ENCODE data around the gene TMEM158. TPM values are rescaled to one million over a fixed set of nuclear protein-coding genes. Genes with fewer than 3 reads are reported as not detected.

Gene TMEM158
- polyA plus RNA-seq (2013, experiment 1 of 2) = 26.1 TPM
- polyA plus RNA-seq (2013, experiment 2 of 2) = 20.3 TPM

GRCh38 chr3:45226206-45226915 is at the start of gene TMEM158:
Gene TMEM158 (minus strand): TSS chr3:45226287. CDS start chr3:45226027, 260 bp downstream.
- H3K27ac ChIP-seq (ENCODE audit: low read depth, low read length, severe bottlenecking) = no peak within 1 kb of the TSS
- WGBS, 2 experiments (ENCODE audit: insufficient coverage in 2 of 2) = 2 to 5% methylated on average over 24 to 57 of the region's 63 CpGs

GRCh38 chr3:45275006-45275704 is 49.1 kb upstream of the TMEM158 start:
- Histone ChIP-seq H3K36me3 (ENCODE audit: control insufficient read depth, insufficient read depth, low read length) (no peaks in the 10 kb centered on the region), H3K27ac (ENCODE audit: low read depth, low read length, severe bottlenecking) (no peak overlapping the region), H3K4me3 (ENCODE audit: extremely low read depth, insufficient read depth, low read length, poor library complexity, severe bottlenecking) (no peak overlapping the region), H3K9me3 (ENCODE audit: control insufficient read depth, low read length) (peaks cover 20% of the 10 kb centered on the region), H3K4me1 (ENCODE audit: control insufficient read depth, insufficient read depth, low read length, poor library complexity, severe bottlenecking) (peaks cover 9% of the 10 kb centered on the region)
- WGBS, 2 experiments (ENCODE audit: insufficient coverage in 2 of 2) = 21 to 34% methylated on average over 2 to 3 of the region's 5 CpGs

More at GRCh38 chr3:45226206-45226915, at the start of gene TMEM158:
- Histone ChIP-seq H3K36me3 (ENCODE audit: control insufficient read depth, insufficient read depth, low read length) (no peaks in the 10 kb centered on the region), H3K4me3 (ENCODE audit: extremely low read depth, insufficient read depth, low read length, poor library complexity, severe bottlenecking) (peak within 1 kb of the TSS; percentile 64), H3K4me1 (ENCODE audit: control insufficient read depth, insufficient read depth, low read length, poor library complexity, severe bottlenecking) (peaks cover 22% of the 10 kb centered on the region), H3K9me3 (ENCODE audit: control insufficient read depth, low read length) (no peaks in the 10 kb centered on the region)

- Histone ChIP-seq H3K4me3 (ENCODE audit: extremely low read depth, insufficient read depth, low read length, poor library complexity, severe bottlenecking) (no peak overlapping the region), H3K36me3 (ENCODE audit: control insufficient read depth, insufficient read depth, low read length) (no peaks in the 10 kb centered on the region), H3K27ac (ENCODE audit: low read depth, low read length, severe bottlenecking) (no peak overlapping the region), H3K4me1 (ENCODE audit: control insufficient read depth, insufficient read depth, low read length, poor library complexity, severe bottlenecking) (peaks cover 9% of the 10 kb centered on the region), H3K9me3 (ENCODE audit: control insufficient read depth, low read length) (peaks cover 18% of the 10 kb centered on the region)
- WGBS, 2 experiments (ENCODE audit: insufficient coverage in 2 of 2) = 70 to 80% methylated on average over 3 of the region's 4 CpGs
Measured at GRCh38 chr3:45273681-45274515, 47.8 kb upstream of the TMEM158 start.

DNA sequence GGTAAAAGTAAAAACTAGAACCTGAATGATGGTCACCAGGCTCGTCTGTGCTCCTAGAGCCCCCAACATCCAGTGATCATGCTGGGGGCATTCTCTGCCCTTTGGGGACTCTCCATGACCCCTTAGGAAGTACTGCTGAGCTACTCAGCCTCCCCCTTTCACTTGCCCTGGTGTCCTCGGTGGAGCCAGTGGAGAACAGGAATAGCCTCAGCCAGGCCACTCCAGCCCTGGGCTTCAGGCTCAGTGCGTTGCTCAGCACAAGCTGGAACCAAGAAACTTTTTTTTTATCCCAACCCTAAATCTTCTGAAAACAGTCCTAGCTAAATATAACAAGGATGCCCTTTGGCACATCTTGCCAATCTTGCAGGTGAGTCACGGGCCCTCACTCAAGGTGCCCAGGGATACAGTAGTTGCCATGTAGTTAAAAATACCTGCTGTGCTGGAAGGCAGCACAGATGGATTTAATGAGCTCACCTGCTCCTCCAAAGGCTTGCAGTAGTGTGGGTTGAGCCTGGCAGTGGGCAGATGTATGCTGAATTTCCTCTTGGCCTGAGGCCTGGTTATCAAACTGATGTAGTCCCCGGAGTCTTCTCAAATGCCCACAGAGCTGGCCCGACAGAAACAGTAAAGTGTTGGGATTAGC is 46.9 kb upstream of the TMEM158 start:
- Histone ChIP-seq H3K9me3 (ENCODE audit: control insufficient read depth, low read length) (peaks cover 17% of the 10 kb centered on the region), H3K27ac (ENCODE audit: low read depth, low read length, severe bottlenecking) (no peak overlapping the region), H3K4me1 (ENCODE audit: control insufficient read depth, insufficient read depth, low read length, poor library complexity, severe bottlenecking) (peaks cover 9% of the 10 kb centered on the region), H3K36me3 (ENCODE audit: control insufficient read depth, insufficient read depth, low read length) (no peaks in the 10 kb centered on the region), H3K4me3 (ENCODE audit: extremely low read depth, insufficient read depth, low read length, poor library complexity, severe bottlenecking) (no peak overlapping the region)
- WGBS, 2 experiments (ENCODE audit: insufficient coverage in 2 of 2) = 78 to 100% methylated on average over 4 of the region's 6 CpGs

DNA sequence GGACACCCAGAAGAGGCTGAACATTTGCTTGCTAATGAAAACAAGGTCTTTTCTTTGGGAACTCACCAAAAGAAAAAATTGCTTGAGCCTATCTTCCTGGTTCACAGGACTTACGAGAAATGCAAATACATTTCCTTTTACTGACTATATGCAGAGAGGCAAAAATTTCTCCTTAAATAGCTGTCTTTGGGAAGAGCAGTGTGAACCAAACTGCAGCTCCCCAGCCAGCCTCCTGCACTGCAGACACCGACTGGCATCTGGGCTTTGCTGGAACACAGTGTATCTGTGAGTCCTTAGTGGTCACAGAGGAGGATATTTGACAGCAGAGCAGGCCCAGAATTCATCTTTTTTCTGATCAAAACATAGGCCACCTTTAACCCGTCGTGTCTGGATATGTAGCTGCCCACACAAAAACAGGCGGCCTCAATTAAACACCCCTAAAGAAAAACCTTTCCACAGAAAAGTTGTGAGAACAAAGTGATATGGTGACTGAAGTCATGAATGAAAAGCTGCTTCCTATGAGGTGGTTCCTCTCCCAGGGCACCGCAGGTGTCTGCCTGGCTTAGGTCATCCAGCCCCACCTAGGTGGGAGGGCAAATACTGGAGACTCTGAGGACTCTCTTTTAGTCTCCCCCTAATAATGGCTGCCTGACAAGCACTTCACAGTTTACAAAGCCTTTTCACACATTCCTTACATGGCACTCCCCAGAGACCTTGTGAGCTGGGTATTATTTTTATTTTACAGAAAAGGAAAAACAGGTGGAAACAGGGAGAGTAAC is 46.1 kb upstream of the TMEM158 start:
- peaks cover 10% of the 10 kb centered on the region for H3K9me3 ChIP-seq (ENCODE audit: control insufficient read depth, low read length)
- peaks cover 9% of the 10 kb centered on the region for H3K4me1 ChIP-seq (ENCODE audit: control insufficient read depth, insufficient read depth, low read length, poor library complexity, severe bottlenecking)
- WGBS, 2 experiments (ENCODE audit: insufficient coverage in 2 of 2) = 89% methylated on average over 2 of the region's 6 CpGs; no CpG with 5 or more reads in 1 of the 2 experiments
- no peak overlapping the region for H3K27ac ChIP-seq (ENCODE audit: low read depth, low read length, severe bottlenecking)
- no peaks in the 10 kb centered on the region for H3K36me3 ChIP-seq (ENCODE audit: control insufficient read depth, insufficient read depth, low read length)
- no peak overlapping the region for H3K4me3 ChIP-seq (ENCODE audit: extremely low read depth, insufficient read depth, low read length, poor library complexity, severe bottlenecking)

DNA sequence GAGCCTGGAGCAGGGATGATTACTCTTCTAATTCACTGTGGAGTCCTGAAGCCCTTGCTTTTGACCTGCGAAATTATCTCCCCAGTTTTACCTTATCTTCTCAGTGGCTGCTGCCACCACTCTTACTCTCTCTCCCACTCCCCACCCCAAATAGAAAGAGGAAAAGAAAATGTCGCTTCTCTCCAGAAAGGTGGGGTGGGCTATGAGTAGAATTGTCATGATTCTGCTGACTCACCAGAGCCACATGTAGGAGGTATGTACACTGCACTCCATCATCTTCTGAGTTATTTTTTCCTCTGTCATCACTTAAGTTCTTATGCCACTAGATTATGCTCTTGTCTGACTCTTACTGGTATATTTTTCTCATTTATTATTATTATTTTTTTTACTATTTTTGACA is 43.9 kb upstream of the TMEM158 start:
- Histone ChIP-seq H3K36me3 (ENCODE audit: control insufficient read depth, insufficient read depth, low read length) (no peaks in the 10 kb centered on the region), H3K4me3 (ENCODE audit: extremely low read depth, insufficient read depth, low read length, poor library complexity, severe bottlenecking) (no peak overlapping the region), H3K27ac (ENCODE audit: low read depth, low read length, severe bottlenecking) (no peak overlapping the region), H3K9me3 (ENCODE audit: control insufficient read depth, low read length) (no peaks in the 10 kb centered on the region), H3K4me1 (ENCODE audit: control insufficient read depth, insufficient read depth, low read length, poor library complexity, severe bottlenecking) (peaks cover 9% of the 10 kb centered on the region)
- WGBS, 2 experiments (ENCODE audit: insufficient coverage in 2 of 2) = 100% methylated on average over 1 of the region's 2 CpGs; no CpG with 5 or more reads in 1 of the 2 experiments

DNA sequence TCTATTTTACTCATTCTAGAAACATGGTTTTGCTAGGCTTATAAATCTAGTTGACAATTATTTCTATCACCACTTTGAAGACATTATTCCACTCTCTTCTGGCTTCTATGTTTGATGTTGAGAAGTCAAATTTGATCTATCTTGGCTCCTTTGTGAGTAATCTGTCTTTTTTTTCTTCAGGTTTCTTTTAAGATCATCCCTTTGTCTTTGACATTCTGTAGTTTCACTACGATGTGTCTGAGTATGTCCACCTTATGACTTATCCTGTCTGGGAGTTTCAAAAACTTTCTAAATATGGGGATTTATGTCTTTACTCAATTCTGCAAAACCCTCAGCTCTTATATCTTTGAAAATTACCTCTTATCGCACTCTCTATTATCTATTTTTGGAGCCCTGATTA is 41.0 kb upstream of the TMEM158 start:
- WGBS, 2 experiments (ENCODE audit: insufficient coverage in 2 of 2) = 88 to 100% methylated on average over 1 of the region's 2 CpGs
- no peaks in the 10 kb centered on the region for H3K4me1 ChIP-seq (ENCODE audit: control insufficient read depth, insufficient read depth, low read length, poor library complexity, severe bottlenecking)

GRCh38 chr3:45261333-45262110 is 35.4 kb upstream of the TMEM158 start:
- Histone ChIP-seq H3K27ac (ENCODE audit: low read depth, low read length, severe bottlenecking) (no peak overlapping the region), H3K4me3 (ENCODE audit: extremely low read depth, insufficient read depth, low read length, poor library complexity, severe bottlenecking) (no peak overlapping the region), H3K9me3 (ENCODE audit: control insufficient read depth, low read length) (no peaks in the 10 kb centered on the region), H3K4me1 (ENCODE audit: control insufficient read depth, insufficient read depth, low read length, poor library complexity, severe bottlenecking) (no peaks in the 10 kb centered on the region), H3K36me3 (ENCODE audit: control insufficient read depth, insufficient read depth, low read length) (no peaks in the 10 kb centered on the region)
- 85 to 93% methylated on average over 3 to 5 of the region's 6 CpGs for WGBS, 2 experiments (ENCODE audit: insufficient coverage in 2 of 2)

More for the DNA sequence above, 41.0 kb upstream of the TMEM158 start:
- Histone ChIP-seq H3K27ac (ENCODE audit: low read depth, low read length, severe bottlenecking) (no peak overlapping the region), H3K9me3 (ENCODE audit: control insufficient read depth, low read length) (no peaks in the 10 kb centered on the region), H3K4me3 (ENCODE audit: extremely low read depth, insufficient read depth, low read length, poor library complexity, severe bottlenecking) (no peak overlapping the region), H3K36me3 (ENCODE audit: control insufficient read depth, insufficient read depth, low read length) (no peaks in the 10 kb centered on the region)

- no peaks in the 10 kb centered on the region for H3K9me3 ChIP-seq (ENCODE audit: control insufficient read depth, low read length)
- H3K4me1 ChIP-seq (ENCODE audit: control insufficient read depth, insufficient read depth, low read length, poor library complexity, severe bottlenecking) = no peaks in the 10 kb centered on the region
Measured at GRCh38 chr3:45259133-45259532, 33.0 kb upstream of the TMEM158 start.

More at GRCh38 chr3:45259133-45259532, 33.0 kb upstream of the TMEM158 start:
- Histone ChIP-seq H3K27ac (ENCODE audit: low read depth, low read length, severe bottlenecking) (no peak overlapping the region), H3K4me3 (ENCODE audit: extremely low read depth, insufficient read depth, low read length, poor library complexity, severe bottlenecking) (no peak overlapping the region), H3K36me3 (ENCODE audit: control insufficient read depth, insufficient read depth, low read length) (no peaks in the 10 kb centered on the region)

All from mesodermal cell (in vitro differentiated cells).